CD8-positive, alpha-beta memory T cell (primary cell): ENCODE data around the gene TBX19. TPM values are rescaled to one million over a fixed set of nuclear protein-coding genes. Genes with fewer than 3 reads are reported as not detected.
A peak's percentile ranks its signal among the peaks of the same experiment; 100 is the strongest.

Experiments used
- CTCF ChIA-PET: fragments of 350-600 bp; sonication (Branson Sonifier 250); formaldehyde crosslinking; loops from one replicate; lab custom pipeline; 2021; ENCODE audit warnings: antibody characterized with exemption; lab: Charles Lee
- POLR2A ChIA-PET: fragments of 350-600 bp; sonication (Branson Sonifier 250); formaldehyde crosslinking; loops from one replicate; lab custom pipeline; 2021; ENCODE audit warnings: antibody characterized with exemption; lab: Charles Lee
- DNase-seq, 5 donors: peaks; one replicate each; pipeline versions ENCODE4 v3.0.0 to v3.0.0-alpha.2; 2020 to 2022; ENCODE audit warnings: mixed read lengths in 1 of 5
- H3K27ac ChIP-seq: one replicate; pipeline ENCODE4 v1.7.0; 2013; ENCODE audit warnings: low read depth, mild to moderate bottlenecking, low read length, moderate library complexity
- H3K27me3 ChIP-seq: 2 replicates; pipeline ENCODE4 v1.7.0; 2013; ENCODE audit warnings: low read length, mild to moderate bottlenecking; ENCODE audit not compliant: insufficient read depth, poor library complexity, severe bottlenecking
- H3K36me3 ChIP-seq: 2 replicates; pipeline ENCODE4 v1.7.0; 2013; ENCODE audit warnings: mild to moderate bottlenecking, low read length, moderate library complexity; ENCODE audit not compliant: insufficient read depth
- H3K4me1 ChIP-seq: 2 replicates; pipeline ENCODE4 v1.7.0; 2013; ENCODE audit warnings: mild to moderate bottlenecking, low read length, moderate library complexity; ENCODE audit not compliant: insufficient read depth
- H3K4me3 ChIP-seq: 2 replicates; pipeline ENCODE4 v1.7.0; 2013; ENCODE audit warnings: mild to moderate bottlenecking, low read length
- H3K9me3 ChIP-seq: 2 replicates; pipeline ENCODE4 v1.7.0; 2013; ENCODE audit warnings: mild to moderate bottlenecking, low read length
- H3K27ac Mint-ChIP-seq, 8 donors: one replicate each; pipeline ENCODE4 v1.8.0; 2020 to 2021; ENCODE audit warnings: mixed read lengths in 8 of 8, mild to moderate bottlenecking in 6 of 8, inconsistent platforms in 3 of 8, moderate library complexity in 3 of 8
- H3K27me3 Mint-ChIP-seq, 2 donors: one replicate each; pipeline ENCODE4 v1.8.0; 2020 to 2021; ENCODE audit warnings: mixed read lengths in 2 of 2, mild to moderate bottlenecking in 1 of 2, moderate library complexity in 1 of 2
- H3K36me3 Mint-ChIP-seq, 3 donors: one replicate each; pipeline ENCODE4 v1.8.0; 2020 to 2021; ENCODE audit warnings: mixed read lengths in 3 of 3, inconsistent platforms in 1 of 3, mild to moderate bottlenecking in 1 of 3
- H3K4me1 Mint-ChIP-seq, 3 donors: one replicate each; pipeline ENCODE4 v1.8.0; 2020 to 2021; ENCODE audit warnings: mixed read lengths in 3 of 3, inconsistent platforms in 1 of 3, mild to moderate bottlenecking in 1 of 3
- H3K4me3 Mint-ChIP-seq, 7 donors: one replicate each; pipeline ENCODE4 v1.8.0; 2020 to 2021; ENCODE audit warnings: mixed read lengths in 7 of 7, mild to moderate bottlenecking in 6 of 7, moderate library complexity in 4 of 7, inconsistent platforms in 2 of 7
- H3K9me3 Mint-ChIP-seq, 5 donors: one replicate each; pipeline ENCODE4 v1.8.0; 2020 to 2022; ENCODE audit warnings: mixed read lengths in 5 of 5, mild to moderate bottlenecking in 3 of 5, moderate library complexity in 2 of 5, inconsistent platforms in 1 of 5
- polyA plus RNA-seq: library from polyadenylated mRNA; unstranded; fragments of 300-500 nt; fragmentation: Illumina TruSeq; gene quantifications from one replicate; pipeline ENCODE4 v1.2.3, GENCODE V29; 2021
- total RNA-seq, 2 experiments: library from RNA; stranded (reverse); gene quantifications; one replicate each; pipeline ENCODE4 v1.2.3, GENCODE V29; 2021

Gene TBX19
- total and polyA plus RNA-seq, 3 experiments from 2014 or later, result 0.91 to 2.3 (median 1.4) TPM

DNA sequence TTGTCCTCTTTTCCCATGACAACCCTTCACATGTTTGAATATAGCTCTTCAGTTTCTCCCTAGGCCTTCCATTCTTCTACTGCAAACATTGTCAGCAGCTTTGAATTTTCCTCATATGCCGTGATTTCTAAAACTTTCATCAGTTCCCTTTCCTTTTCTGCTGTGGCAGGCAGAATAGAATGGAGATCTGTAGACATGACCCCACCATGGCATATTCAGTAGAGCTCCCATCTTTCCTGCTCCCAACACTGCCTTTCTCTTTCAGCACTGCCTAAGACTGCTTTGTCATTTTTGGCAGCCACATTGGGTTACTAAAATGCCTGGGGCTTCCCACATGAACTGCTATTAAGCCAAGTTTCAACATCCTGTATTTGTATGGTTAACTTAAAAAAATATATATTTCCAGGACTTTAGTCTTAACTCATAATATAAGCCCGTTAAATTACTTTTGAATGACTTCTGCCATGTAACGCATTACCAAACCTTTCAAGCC lies 60.9 kb downstream of the TBX19 start:
- Histone ChIP-seq H3K4me3 (no peak overlapping the region), H3K4me1 (peaks cover 24% of the 10 kb centered on the region), H3K9me3 (no peaks in the 10 kb centered on the region), H3K36me3 (no peaks in the 10 kb centered on the region), H3K27ac (no peak overlapping the region), H3K27me3 (no peaks in the 10 kb centered on the region)
- H3K9me3 Mint-ChIP-seq, result no peaks in the 10 kb centered on the region
- peaks cover 0 to 5% (median 0%) of the 10 kb centered on the region in 3 donors for H3K36me3 Mint-ChIP-seq
- no peaks in the 10 kb centered on the region for H3K27me3 Mint-ChIP-seq
- peaks cover 51 to 55% (median 53%) of the 10 kb centered on the region in 3 donors for H3K4me1 Mint-ChIP-seq
- H3K27ac Mint-ChIP-seq, result peak overlapping the region in 7 of 8 donors; percentile 9 to 90 (median 61)
- ChIA-PET POLR2A (no interaction called here), CTCF (interaction anchor here (1.2 to 6.0 kb wide), 14 partner anchors 21 to 1370 kb away, joined by 3 to 125 read pairs (median 8); partner anchors contain the start of genes BLZF1, NME7 and TIPRL)
- H3K4me3 Mint-ChIP-seq, result peak overlapping the region in 4 of 7 donors; percentile 6 to 41 (median 19)
- DNase-seq, result no peak

DNA sequence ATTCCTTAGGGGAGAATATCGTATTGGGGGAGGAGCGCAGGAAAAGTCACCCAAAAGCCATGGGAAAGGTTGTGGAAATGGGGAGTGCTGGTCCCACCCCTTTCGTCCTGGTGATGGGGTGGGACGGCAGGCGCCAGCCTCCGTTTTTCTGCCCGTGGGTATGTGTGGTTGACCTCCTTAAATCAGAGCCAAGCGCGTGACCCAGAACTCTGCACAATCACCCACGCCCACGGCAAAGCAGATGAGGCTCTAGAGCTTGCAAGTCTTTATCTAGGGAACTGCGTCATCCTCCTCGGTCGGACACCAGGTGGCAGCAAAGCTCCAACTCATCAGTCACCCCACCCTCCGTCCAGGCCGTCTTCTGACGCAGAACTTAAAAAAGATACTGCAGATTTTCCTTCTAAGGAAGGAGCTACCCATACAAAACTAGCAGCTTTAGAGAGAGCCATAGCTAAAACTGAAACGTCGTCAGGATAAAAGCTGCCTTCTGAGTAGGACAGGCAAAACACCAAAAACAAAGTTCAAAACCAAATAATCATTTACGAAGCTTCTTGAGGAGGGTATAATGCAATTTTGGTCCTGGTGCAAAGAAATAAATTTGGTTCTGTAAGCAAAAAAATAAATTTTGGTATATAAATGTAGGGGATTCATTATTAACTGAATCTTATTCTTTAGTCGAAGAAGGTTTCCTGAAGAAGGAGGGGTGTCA lies 62.0 kb downstream of the TBX19 start:
- Mint-ChIP-seq H3K4me3 (peak overlapping the region; percentile 4 to 70 (median 51)), H3K4me1 (peaks cover 54 to 60% (median 57%) of the 10 kb centered on the region in 3 donors), H3K27me3 (no peaks in the 10 kb centered on the region), H3K9me3 (no peaks in the 10 kb centered on the region), H3K36me3 (peaks cover 0 to 4% (median 0%) of the 10 kb centered on the region in 3 donors), H3K27ac (peak overlapping the region; percentile 85 to 98 (median 94))
- ChIA-PET POLR2A (interaction anchor here (0.5 to 1.6 kb wide), 8 partner anchors 21 to 1143 kb away, joined by 3 to 11 read pairs (median 4); partner anchors contain the start of genes BLZF1, NME7 and SLC19A2), CTCF (interaction anchor here (0.5 to 6.0 kb wide), 70 partner anchors 9 to 1369 kb away, joined by 3 to 125 read pairs (median 4); partner anchors contain the start of genes ATP1B1, BLZF1, CCDC181 and NME7)
- H3K27ac ChIP-seq, result peak overlapping the region; percentile 10
- peak overlapping the region; percentile 23 for H3K4me3 ChIP-seq
- DNase-seq, result peak; percentile 81 to 92 (median 84)
- H3K9me3 ChIP-seq, result no peaks in the 10 kb centered on the region
- H3K36me3 ChIP-seq, result no peaks in the 10 kb centered on the region
- H3K27me3 ChIP-seq, result no peaks in the 10 kb centered on the region
- peaks cover 24% of the 10 kb centered on the region for H3K4me1 ChIP-seq

DNA sequence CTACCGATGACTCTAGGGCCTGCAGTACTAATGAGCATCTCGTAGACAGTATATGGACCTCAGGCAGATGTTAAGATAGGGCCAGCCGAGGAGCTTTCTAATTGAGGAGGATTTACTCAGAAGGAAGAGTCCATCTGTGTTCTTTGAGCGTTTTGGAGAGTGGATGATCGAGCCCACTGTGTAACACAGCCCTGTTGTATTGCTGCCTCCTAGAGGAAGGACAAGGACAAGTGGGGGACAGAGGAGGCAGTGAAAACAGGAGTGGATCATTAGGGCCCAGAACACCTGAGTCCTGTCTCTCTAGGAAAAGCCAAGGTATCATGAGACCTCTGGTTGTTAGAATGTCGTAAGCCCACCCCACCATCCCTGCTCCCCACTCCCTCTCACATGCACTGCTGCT lies 62.9 kb downstream of the TBX19 start:
- H3K27ac Mint-ChIP-seq, result peak overlapping the region; percentile 85 to 98 (median 94)
- H3K9me3 Mint-ChIP-seq, result peaks cover 0 to 4% (median 0%) of the 10 kb centered on the region in 5 donors
- H3K36me3 Mint-ChIP-seq, result peaks cover 0 to 9% (median 4%) of the 10 kb centered on the region in 3 donors
- POLR2A ChIA-PET, result interaction anchor here (0.9 to 1.6 kb wide), 4 partner anchors 22 to 1024 kb away, joined by 3 to 11 read pairs (median 4); partner anchors contain the start of genes BLZF1 and NME7
- Histone ChIP-seq H3K4me1 (peaks cover 27% of the 10 kb centered on the region), H3K36me3 (no peaks in the 10 kb centered on the region), H3K27me3 (no peaks in the 10 kb centered on the region), H3K4me3 (no peak overlapping the region), H3K9me3 (no peaks in the 10 kb centered on the region), H3K27ac (peak overlapping the region; percentile 10)
- H3K4me1 Mint-ChIP-seq, result peaks cover 58 to 67% (median 62%) of the 10 kb centered on the region in 3 donors
- peak overlapping the region in 5 of 7 donors; percentile 12 to 32 (median 16) for H3K4me3 Mint-ChIP-seq
- CTCF ChIA-PET, result interaction anchor here (0.7 to 6.0 kb wide), 31 partner anchors 10 to 1040 kb away, joined by 3 to 125 read pairs (median 9); partner anchors contain the start of genes BLZF1 and NME7
- H3K27me3 Mint-ChIP-seq, result peaks cover 0 to 2% of the 10 kb centered on the region in 2 donors
- DNase-seq, result peak in 1 of 5 donors; percentile 1

DNA sequence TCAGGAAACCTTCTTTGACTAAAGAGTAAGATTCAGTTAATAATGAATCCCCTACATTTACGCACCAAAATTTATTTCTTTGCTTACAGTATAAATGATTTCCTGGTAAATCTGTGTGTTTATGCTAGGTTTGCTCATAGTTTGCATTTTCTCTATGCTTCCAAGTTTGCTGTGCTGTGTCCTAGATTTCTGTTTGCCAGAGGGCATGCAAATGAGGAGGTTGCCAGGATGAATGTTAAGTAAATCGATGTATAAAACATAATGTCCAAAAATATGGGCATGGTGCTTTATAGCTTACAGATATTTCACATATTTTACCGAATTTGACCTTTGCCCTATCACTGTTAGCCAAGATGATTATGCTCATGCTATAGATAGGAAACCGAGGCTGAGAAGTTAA lies 63.8 kb downstream of the TBX19 start:
- peaks cover 0 to 9% (median 4%) of the 10 kb centered on the region in 3 donors for H3K36me3 Mint-ChIP-seq
- no peak overlapping the region for H3K4me3 ChIP-seq
- CTCF ChIA-PET, result interaction anchor here (1.6 to 6.0 kb wide), 6 partner anchors 18 to 1004 kb away, joined by 6 to 125 read pairs (median 44); no protein-coding TSS in a partner anchor
- no peak overlapping the region for H3K4me3 Mint-ChIP-seq
- DNase-seq, result no peak
- POLR2A ChIA-PET, result no interaction called here
- no peaks in the 10 kb centered on the region for H3K27me3 ChIP-seq
- H3K4me1 Mint-ChIP-seq, result peaks cover 50 to 60% (median 54%) of the 10 kb centered on the region in 3 donors
- peaks cover 27% of the 10 kb centered on the region for H3K4me1 ChIP-seq
- no peak overlapping the region for H3K27ac ChIP-seq
- H3K36me3 ChIP-seq, result no peaks in the 10 kb centered on the region
- no peaks in the 10 kb centered on the region for H3K9me3 ChIP-seq
- H3K27me3 Mint-ChIP-seq, result peaks cover 0 to 2% of the 10 kb centered on the region in 2 donors
- peaks cover 0 to 4% (median 0%) of the 10 kb centered on the region in 5 donors for H3K9me3 Mint-ChIP-seq
- peak overlapping the region in 3 of 8 donors; percentile 81 to 98 (median 89) for H3K27ac Mint-ChIP-seq

DNA sequence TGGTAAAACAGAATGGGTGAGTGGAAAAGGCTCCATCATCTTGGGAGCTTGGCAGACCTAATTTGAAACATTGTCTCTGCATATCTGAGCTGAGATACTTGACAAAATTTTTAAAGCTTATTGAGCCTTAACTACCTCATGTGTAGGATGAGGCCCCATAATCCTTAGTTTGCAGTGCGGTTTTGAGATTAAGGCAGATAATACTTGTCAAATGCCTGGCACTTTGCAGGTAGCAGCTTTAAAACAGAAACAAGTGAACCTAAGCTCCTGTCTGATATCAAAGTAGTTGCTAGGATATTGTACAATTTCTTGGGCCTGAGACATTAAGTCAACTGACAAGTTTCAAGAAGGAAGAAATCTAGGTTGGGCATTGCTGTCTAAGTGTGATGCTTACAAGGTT lies 65.3 kb downstream of the TBX19 start:
- peaks cover 27% of the 10 kb centered on the region for H3K4me1 ChIP-seq
- no peak overlapping the region for H3K4me3 ChIP-seq
- H3K4me3 Mint-ChIP-seq, result no peak overlapping the region
- H3K27ac ChIP-seq, result no peak overlapping the region
- peaks cover 0 to 9% (median 4%) of the 10 kb centered on the region in 3 donors for H3K36me3 Mint-ChIP-seq
- DNase-seq, result no peak
- POLR2A ChIA-PET, result no interaction called here
- CTCF ChIA-PET, result interaction anchor here (1.6 to 6.0 kb wide), 3 partner anchors 17 to 1003 kb away, joined by 6 to 125 read pairs (median 65); no protein-coding TSS in a partner anchor
- H3K4me1 Mint-ChIP-seq, result peaks cover 42 to 48% (median 46%) of the 10 kb centered on the region in 3 donors
- no peaks in the 10 kb centered on the region for H3K27me3 ChIP-seq
- peaks cover 0 to 2% of the 10 kb centered on the region in 2 donors for H3K27me3 Mint-ChIP-seq
- H3K36me3 ChIP-seq, result no peaks in the 10 kb centered on the region
- peaks cover 0 to 4% (median 0%) of the 10 kb centered on the region in 5 donors for H3K9me3 Mint-ChIP-seq
- H3K27ac Mint-ChIP-seq, result peak overlapping the region in 2 of 8 donors; percentile 47 to 58
- H3K9me3 ChIP-seq, result no peaks in the 10 kb centered on the region

DNA sequence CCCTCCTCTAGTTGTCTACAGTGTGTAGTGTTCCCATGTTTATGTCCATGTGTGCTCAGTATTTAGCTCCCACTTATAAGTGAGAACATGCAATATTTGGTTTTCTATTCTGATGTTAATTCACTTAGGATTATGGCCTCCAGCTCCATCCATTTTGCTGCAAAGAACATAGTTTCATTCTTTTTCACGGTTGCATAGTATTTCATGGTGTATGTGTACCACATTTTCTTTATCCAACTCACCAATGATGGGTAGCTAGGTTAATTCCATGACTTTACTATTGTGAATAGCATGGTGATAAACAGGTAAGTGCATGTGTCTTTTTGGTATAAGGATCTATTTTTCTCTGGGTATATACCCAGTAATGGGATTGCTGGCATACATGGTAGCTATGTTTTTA lies 67.0 kb downstream of the TBX19 start:
- no peaks in the 10 kb centered on the region for H3K27me3 ChIP-seq
- Mint-ChIP-seq H3K9me3 (peaks cover 0 to 4% (median 0%) of the 10 kb centered on the region in 5 donors), H3K4me3 (peak overlapping the region in 6 of 7 donors; percentile 84 to 92 (median 90)), H3K27me3 (peaks cover 0 to 2% of the 10 kb centered on the region in 2 donors), H3K4me1 (peaks cover 29 to 31% (median 31%) of the 10 kb centered on the region in 3 donors), H3K27ac (peak overlapping the region in 4 of 8 donors; percentile 87 to 96 (median 93)), H3K36me3 (peaks cover 0 to 9% (median 4%) of the 10 kb centered on the region in 3 donors)
- CTCF ChIA-PET, result interaction anchor here (0.8 to 2.2 kb wide), 6 partner anchors 15 to 1014 kb away, joined by 3 to 13 read pairs (median 4); no protein-coding TSS in a partner anchor
- POLR2A ChIA-PET, result no interaction called here
- H3K36me3 ChIP-seq, result no peaks in the 10 kb centered on the region
- peaks cover 13% of the 10 kb centered on the region for H3K4me1 ChIP-seq
- H3K4me3 ChIP-seq, result peak overlapping the region; percentile 70
- H3K9me3 ChIP-seq, result no peaks in the 10 kb centered on the region
- DNase-seq, result no peak
- no peak overlapping the region for H3K27ac ChIP-seq

DNA sequence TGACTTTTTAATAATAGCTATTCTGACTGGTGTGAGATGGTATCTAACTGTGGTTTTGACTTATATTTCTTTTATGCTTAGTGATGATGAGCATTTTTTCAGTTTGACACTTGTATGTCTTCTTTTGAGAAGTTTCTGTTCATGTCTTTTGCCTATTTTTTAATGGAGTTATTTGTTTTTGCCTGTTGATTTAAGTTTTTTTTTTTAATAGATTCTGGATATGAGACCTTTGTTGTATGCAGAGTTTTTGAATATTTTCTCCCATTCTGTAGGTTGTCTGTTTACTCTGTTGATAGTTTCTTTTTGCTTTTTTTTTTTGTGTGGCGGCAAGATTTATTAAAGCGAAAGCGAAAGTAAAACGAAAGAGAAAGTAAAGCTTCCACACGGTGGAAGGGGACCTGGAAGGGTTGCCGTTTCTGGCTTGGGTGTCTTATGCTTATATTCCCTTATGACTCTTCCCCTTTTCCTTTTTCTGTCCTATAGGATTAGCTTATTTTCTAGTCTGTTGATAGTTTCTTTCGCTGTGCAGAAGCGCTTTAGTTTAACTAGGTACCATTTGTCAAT lies 67.6 kb downstream of the TBX19 start:
- Histone ChIP-seq H3K4me1 (peaks cover 8% of the 10 kb centered on the region), H3K9me3 (no peaks in the 10 kb centered on the region), H3K4me3 (peak overlapping the region; percentile 70), H3K36me3 (no peaks in the 10 kb centered on the region), H3K27me3 (no peaks in the 10 kb centered on the region), H3K27ac (peak overlapping the region; percentile 47)
- POLR2A ChIA-PET, result interaction anchor here (0.6 to 0.9 kb wide), 4 partner anchors 15 to 1000 kb away, joined by 3 to 5 read pairs (median 4); no protein-coding TSS in a partner anchor
- CTCF ChIA-PET, result interaction anchor here (0.7 to 2.2 kb wide), 6 partner anchors 15 to 1014 kb away, joined by 3 to 13 read pairs (median 4); no protein-coding TSS in a partner anchor
- Mint-ChIP-seq H3K4me3 (peak overlapping the region; percentile 84 to 92 (median 90)), H3K4me1 (peaks cover 23 to 25% (median 25%) of the 10 kb centered on the region in 3 donors), H3K27ac (peak overlapping the region; percentile 66 to 96 (median 92)), H3K27me3 (peaks cover 0 to 2% of the 10 kb centered on the region in 2 donors), H3K36me3 (peaks cover 0 to 9% (median 4%) of the 10 kb centered on the region in 3 donors), H3K9me3 (peaks cover 0 to 4% (median 0%) of the 10 kb centered on the region in 5 donors)
- DNase-seq, result peak in 2 of 5 donors; percentile 34 to 45
